NK-92 treated with Interleukin-12 subunit alpha and Interleukin-12 subunit beta, amount 100 ng/mL, for 24 hours (cell line): ENCODE measurements around the gene LGALS1.

Source experiments
- DNase-seq: peaks from one replicate; lab custom pipeline; 2025; lab: John Stamatoyannopoulos, UW

The LGALS1 gene

GRCh38 chr22:37725551-37726240 lies 50.3 kb downstream of the LGALS1 start:
- no peak for DNase-seq

GRCh38 chr22:37726241-37726887 lies 50.9 kb downstream of the LGALS1 start:
- no peak for DNase-seq

GRCh38 chr22:37728620-37729019 lies 53.2 kb downstream of the LGALS1 start:
- no peak for DNase-seq
